Measurements from ENCODE around the gene MGLL.

- TF ChIP-seq POLR2A (IDR thresholded peaks at IDR 0.05) (no peak), POLR2AphosphoS5 (IDR thresholded peaks at IDR 0.05) (no peak), EP300 (IDR thresholded peaks at IDR 0.05) (no peak)
These were observed 24.3 kb upstream of the MGLL start for GRCh38 chr3:127846576-127846975.
